Uterus (tissue), 4 donors: ENCODE measurements around the gene SRPK2. TPM values are rescaled to one million over a fixed set of nuclear protein-coding genes. Genes with fewer than 3 reads are reported as not detected.
"Not testable (repeated sequence)": the region's sequence is repeated elsewhere in the genome, so short reads cannot be mapped to it uniquely, and the experiment has no call there.

Source experiments
- DNase-seq, 2 donors: peaks; one replicate each; pipeline ENCODE4 v3.0.0-alpha.2; 2019 to 2020
- H3K27ac ChIP-seq, 2 donors: fragments of 200-600 bp; sonication (generic); 1 replicate in 1 of 2; 2 replicates in 1 of 2; pipeline ENCODE4 v1.5.1; 2016 to 2018
- H3K27me3 ChIP-seq, 2 donors: fragments of 200-600 bp; sonication (generic); one replicate each; pipeline ENCODE4 v1.5.1; 2018 to 2019; ENCODE audit warnings: control low read depth in 1 of 2
- H3K36me3 ChIP-seq, 2 donors: fragments of 200-600 bp; sonication (generic); one replicate each; pipeline ENCODE4 v1.5.1; 2019; ENCODE audit warnings: control low read depth in 1 of 2
- H3K4me1 ChIP-seq, 2 donors: fragments of 200-600 bp; sonication (generic); one replicate each; pipeline ENCODE4 v1.5.1; 2018 to 2019; ENCODE audit warnings: control low read depth in 1 of 2
- H3K4me3 ChIP-seq, 2 donors: fragments of 200-600 bp; sonication (generic); 1 replicate in 1 of 2; 2 replicates in 1 of 2; pipeline ENCODE4 v1.5.1; 2018 to 2019; ENCODE audit warnings: mild to moderate bottlenecking in 1 of 2
- H3K9me3 ChIP-seq, 2 donors: fragments of 200-600 bp; sonication (generic); one replicate each; pipeline ENCODE4 v1.5.1; 2019; ENCODE audit warnings: control low read depth in 1 of 2
- POLR2A ChIP-seq, 2 donors: fragments of 450-650 bp; IDR thresholded peaks; one replicate each; pipeline ENCODE4 v1.6.1; 2016; ENCODE audit warnings: antibody characterized with exemption in 2 of 2, mild to moderate bottlenecking in 1 of 2, moderate library complexity in 1 of 2
- intact Hi-C: fragments of 100-400 bp; cut with DNase I; formaldehyde crosslinking; loops from one replicate; pipeline ENCODE4 v1.15.1; 2023; ENCODE audit warnings: low total_unique reads
- total RNA-seq, 4 donors: library from RNA; depleted of rRNA in 3 of 4; stranded (reverse); fragments of >200 nt in 3 of 4; gene quantifications; one replicate each; pipeline versions ENCODE4 v1.1.0 to v1.2.4, GENCODE V29; 2014 to 2023
- TF ChIP-seq, protein P1 (sequence below), 4 experiments: fragments of 200-600 bp in 2 of 4; fragments of 450-650 bp in 2 of 4; sonication (generic) in 2 of 4; IDR thresholded peaks; one replicate each; pipeline ENCODE4 v1.5.1; 2016 to 2019; ENCODE audit warnings: antibody characterized with exemption in 4 of 4, mild to moderate bottlenecking in 2 of 4, moderate library complexity in 1 of 4
- donor health status: DM: yes; HTN: yes; CAD: no.

Gene SRPK2
- total RNA-seq, 4 donors from 2014 or later: 40.0 to 129 (median 76.6) TPM

DNA sequence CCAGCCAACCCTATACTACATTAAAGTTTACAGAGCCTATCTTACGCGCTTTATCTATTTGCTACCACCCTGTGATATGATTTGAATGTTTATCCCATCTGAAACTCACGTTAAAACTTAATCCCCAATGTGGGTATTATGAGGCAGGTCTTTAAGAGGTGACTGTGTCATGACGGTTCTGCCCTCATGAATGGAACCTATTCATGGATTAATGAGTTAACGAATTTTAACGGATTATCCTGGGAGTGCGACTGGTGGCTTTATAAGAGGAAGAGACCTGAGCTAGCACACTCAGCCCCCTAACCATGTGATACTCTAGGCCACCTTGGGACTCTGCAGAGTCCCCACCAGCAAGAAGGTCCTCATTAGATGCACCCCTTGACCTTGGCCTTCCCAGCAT is 37.8 kb downstream of the SRPK2 start:
- intact Hi-C loops: no loop called here
- Histone ChIP-seq H3K9me3 (no peaks in the 10 kb centered on the region), H3K4me1 (peaks cover 0 to 4% of the 10 kb centered on the region in 2 donors)

DNA sequence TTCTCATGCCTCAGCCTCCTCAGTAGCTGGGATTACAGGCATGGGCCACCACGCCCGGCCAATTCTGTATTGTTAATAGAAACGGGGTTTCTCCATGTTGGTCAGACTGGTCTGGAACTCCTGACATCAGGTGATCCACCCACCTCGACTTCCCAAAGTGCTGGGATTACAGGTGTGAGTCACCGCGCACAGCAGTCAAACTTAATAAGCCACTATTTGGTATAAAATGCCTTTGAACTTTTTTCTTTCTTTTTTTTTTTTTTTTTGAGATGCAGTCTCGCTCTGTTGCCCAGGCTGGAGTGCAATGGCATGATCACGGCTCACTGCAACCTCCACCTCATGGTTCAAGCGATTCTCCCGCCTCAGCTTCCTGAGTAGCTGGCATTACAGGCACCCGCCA is 40.5 kb downstream of the SRPK2 start:
- H3K4me1 ChIP-seq, H3K27ac ChIP-seq, H3K36me3 ChIP-seq, H3K4me3 ChIP-seq, intact Hi-C loops, H3K27me3 ChIP-seq, DNase-seq, H3K9me3 ChIP-seq: not testable (repeated sequence)

More for the DNA sequence above, 37.8 kb downstream of the SRPK2 start:
- H3K4me3 ChIP-seq: no peak overlapping the region
- TF ChIP-seq POLR2A (IDR thresholded peaks at IDR 0.05): no peak
- TF ChIP-seq, protein P1, sequence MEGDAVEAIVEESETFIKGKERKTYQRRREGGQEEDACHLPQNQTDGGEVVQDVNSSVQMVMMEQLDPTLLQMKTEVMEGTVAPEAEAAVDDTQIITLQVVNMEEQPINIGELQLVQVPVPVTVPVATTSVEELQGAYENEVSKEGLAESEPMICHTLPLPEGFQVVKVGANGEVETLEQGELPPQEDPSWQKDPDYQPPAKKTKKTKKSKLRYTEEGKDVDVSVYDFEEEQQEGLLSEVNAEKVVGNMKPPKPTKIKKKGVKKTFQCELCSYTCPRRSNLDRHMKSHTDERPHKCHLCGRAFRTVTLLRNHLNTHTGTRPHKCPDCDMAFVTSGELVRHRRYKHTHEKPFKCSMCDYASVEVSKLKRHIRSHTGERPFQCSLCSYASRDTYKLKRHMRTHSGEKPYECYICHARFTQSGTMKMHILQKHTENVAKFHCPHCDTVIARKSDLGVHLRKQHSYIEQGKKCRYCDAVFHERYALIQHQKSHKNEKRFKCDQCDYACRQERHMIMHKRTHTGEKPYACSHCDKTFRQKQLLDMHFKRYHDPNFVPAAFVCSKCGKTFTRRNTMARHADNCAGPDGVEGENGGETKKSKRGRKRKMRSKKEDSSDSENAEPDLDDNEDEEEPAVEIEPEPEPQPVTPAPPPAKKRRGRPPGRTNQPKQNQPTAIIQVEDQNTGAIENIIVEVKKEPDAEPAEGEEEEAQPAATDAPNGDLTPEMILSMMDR (IDR thresholded peaks at IDR 0.05): no peak
- DNase-seq: no peak
- no peaks in the 10 kb centered on the region for H3K36me3 ChIP-seq
- H3K27me3 ChIP-seq: no peaks in the 10 kb centered on the region
- H3K27ac ChIP-seq: peak overlapping the region; percentile 65 to 79

DNA sequence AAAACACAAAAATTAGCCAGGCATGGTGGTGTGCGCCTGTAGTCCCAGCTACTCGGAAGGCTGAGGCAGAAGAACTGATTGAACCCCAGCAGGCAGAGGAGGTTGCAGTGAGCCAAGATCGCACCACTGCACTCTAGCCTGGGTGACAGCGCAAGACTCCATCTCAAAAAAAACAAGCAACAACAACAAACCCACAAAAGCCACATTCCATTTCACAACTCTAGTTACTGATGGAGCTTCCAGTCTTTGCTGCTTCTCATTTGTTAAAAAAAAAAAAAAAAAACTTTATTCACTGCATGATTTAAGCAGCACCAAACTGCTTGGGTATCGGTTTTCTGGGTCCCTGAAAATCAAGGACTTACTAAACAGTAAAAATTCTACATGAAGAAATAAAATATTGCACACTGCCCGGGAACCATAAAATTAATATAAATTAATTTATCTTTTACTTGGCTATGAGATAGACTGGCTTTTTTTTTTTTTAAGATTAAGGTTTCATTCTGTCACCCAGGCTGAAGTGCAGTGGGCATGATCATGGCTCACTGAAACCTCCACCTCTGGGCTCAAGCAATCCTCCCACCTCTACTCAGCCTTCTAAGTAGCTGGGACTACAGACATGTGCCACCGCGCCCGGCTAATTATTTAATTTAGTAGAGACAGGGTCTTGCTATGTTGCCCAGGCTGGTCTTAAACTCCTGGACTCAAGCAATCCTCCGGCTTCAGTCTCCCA is 42.0 kb downstream of the SRPK2 start:
- intact Hi-C loops: no loop called here
- Histone ChIP-seq H3K27ac (no peak overlapping the region), H3K27me3 (no peaks in the 10 kb centered on the region), H3K9me3 (no peaks in the 10 kb centered on the region), H3K4me3 (no peak overlapping the region), H3K36me3 (no peaks in the 10 kb centered on the region), H3K4me1 (peaks cover 0 to 4% of the 10 kb centered on the region in 2 donors)
- no peak for DNase-seq
- TF ChIP-seq, protein P1 (IDR thresholded peaks at IDR 0.05): no peak
- TF ChIP-seq POLR2A (IDR thresholded peaks at IDR 0.05): no peak

DNA sequence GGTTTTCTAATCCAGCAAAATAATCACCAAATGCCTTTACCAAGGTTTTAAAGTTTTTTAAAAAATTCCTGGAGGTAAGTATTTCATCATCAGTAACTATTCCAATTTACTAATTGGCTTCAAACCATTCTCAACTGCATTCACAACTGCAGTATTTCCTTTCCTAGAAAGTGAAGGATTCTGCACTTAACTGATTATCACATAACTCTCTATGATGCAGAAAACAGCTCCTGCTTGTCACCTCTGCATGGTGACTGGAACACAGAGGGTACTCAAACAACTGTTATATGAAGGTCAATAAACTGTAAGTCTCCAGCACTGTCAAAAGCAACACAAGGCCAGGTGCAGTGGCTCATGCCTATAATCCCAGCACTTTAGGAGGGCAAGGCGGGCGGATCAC is 42.6 kb downstream of the SRPK2 start:
- Histone ChIP-seq H3K4me3 (no peak overlapping the region), H3K27ac (no peak overlapping the region), H3K36me3 (no peaks in the 10 kb centered on the region), H3K9me3 (no peaks in the 10 kb centered on the region), H3K27me3 (no peaks in the 10 kb centered on the region), H3K4me1 (peaks cover 0 to under 1% of the 10 kb centered on the region in 2 donors)
- TF ChIP-seq, protein P1 (IDR thresholded peaks at IDR 0.05): no peak
- TF ChIP-seq POLR2A (IDR thresholded peaks at IDR 0.05): no peak
- DNase-seq: no peak
- intact Hi-C loops: no loop called here

DNA sequence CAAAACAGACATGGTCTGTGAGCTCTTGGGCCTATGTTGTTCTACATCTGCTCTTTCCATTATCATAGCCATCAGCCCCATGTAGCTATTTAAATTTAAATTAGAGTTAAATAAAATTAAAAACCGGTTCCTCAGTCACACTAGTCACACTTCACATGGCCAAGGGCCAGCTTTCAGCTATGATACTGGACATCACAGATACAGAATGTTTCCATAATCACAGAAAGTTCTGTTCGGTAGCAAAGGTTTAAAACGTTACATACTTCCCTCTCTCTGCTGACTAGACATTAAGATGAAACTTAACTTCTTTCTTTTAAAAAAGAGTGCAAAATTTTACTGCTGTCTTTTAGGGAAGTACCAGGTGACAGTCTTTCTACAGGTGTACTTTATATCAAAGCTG is 43.0 kb downstream of the SRPK2 start:
- Histone ChIP-seq H3K27ac (no peak overlapping the region), H3K4me3 (no peak overlapping the region), H3K36me3 (no peaks in the 10 kb centered on the region), H3K27me3 (no peaks in the 10 kb centered on the region), H3K9me3 (no peaks in the 10 kb centered on the region), H3K4me1 (no peaks in the 10 kb centered on the region)
- TF ChIP-seq POLR2A (IDR thresholded peaks at IDR 0.05): no peak
- TF ChIP-seq, protein P1 (IDR thresholded peaks at IDR 0.05): no peak
- intact Hi-C loops: no loop called here
- no peak for DNase-seq
